MM.1S (cell line): Measurements from ENCODE around the gene CMTR1.

ENCODE experiments used
- CTCF ChIP-seq: fragments of 300-600 bp; sonication (generic); IDR thresholded peaks from 2 replicates; pipeline ENCODE4 v1.5.1; 2016; ENCODE audit warnings: antibody characterized with exemption, low read length, mixed read lengths
- EZH2phosphoT487 ChIP-seq: fragments of 300-600 bp; sonication (generic); IDR thresholded peaks from 2 replicates; pipeline ENCODE4 v1.6.1; 2018; ENCODE audit warnings: antibody characterized with exemption, low read length

GRCh38 chr6:37495244-37495934 is 62.4 kb downstream of the CMTR1 start:
- TF ChIP-seq CTCF = no peak
- no peak for TF ChIP-seq EZH2phosphoT487
